ENCODE data around the gene SLC16A5.
A peak's percentile ranks its signal among the peaks of the same experiment; 100 is the strongest.
"Not testable (repeated sequence)": the region's sequence is repeated elsewhere in the genome, so short reads cannot be mapped to it uniquely, and the experiment has no call there.

SLC16A5 gene

GRCh38 chr17:75064867-75065561 is 22.7 kb upstream of the SLC16A5 start:
- DNase-seq: no peak

DNA sequence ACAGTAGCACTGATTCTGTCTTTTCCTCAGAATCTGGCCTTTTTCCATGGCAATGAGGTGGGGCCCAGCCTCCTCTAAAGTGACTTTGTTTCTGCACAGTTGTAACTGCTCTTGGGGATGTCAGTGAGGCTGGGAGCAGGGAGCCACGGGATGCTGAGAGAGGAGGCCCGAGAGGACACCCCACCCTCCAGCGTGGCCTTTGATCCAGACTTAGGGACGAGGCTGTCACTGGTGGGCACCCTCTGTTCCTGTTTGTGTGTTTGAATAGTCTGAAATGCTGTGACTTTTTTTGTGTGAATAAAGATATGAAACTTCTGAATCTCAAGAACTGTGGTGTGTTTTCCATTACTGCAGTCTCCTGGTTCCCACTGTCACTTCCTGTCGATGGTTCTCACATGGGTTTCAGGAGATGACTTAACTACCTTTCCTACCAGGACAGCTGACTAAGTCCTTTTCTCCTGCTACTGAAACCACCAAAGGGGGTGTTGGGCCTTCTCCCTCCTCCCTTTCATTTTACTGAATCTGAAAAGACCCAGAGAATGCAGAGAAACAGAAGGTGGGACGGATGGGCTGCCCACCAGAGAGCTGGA is 22.1 kb upstream of the SLC16A5 start:
- DNase-seq: no peak

DNA sequence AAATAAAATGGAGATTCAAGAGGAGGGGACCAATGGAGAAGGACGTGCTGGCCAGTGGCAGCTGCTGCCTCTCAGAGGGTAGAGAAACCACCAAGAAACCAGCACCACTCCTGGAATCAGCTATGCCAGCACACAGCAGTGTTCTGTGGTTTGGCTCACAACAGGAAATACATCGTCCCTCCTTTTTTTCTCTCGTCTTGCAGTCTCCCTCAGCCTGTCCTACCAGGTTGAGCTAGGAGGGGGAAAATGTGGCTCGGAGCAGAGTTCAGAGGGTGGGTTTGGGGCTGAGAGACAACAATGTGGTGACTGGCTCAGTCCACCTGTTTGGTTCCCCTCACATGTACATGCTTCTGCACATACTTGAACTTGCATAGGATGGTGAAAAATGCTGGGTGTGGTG is 19.9 kb upstream of the SLC16A5 start:
- DNase-seq: no peak

GRCh38 chr17:75068750-75069149 is 19.0 kb upstream of the SLC16A5 start:
- no peak for DNase-seq

GRCh38 chr17:75069783-75070182 is 18.0 kb upstream of the SLC16A5 start:
- peak; percentile 24 for DNase-seq

DNA sequence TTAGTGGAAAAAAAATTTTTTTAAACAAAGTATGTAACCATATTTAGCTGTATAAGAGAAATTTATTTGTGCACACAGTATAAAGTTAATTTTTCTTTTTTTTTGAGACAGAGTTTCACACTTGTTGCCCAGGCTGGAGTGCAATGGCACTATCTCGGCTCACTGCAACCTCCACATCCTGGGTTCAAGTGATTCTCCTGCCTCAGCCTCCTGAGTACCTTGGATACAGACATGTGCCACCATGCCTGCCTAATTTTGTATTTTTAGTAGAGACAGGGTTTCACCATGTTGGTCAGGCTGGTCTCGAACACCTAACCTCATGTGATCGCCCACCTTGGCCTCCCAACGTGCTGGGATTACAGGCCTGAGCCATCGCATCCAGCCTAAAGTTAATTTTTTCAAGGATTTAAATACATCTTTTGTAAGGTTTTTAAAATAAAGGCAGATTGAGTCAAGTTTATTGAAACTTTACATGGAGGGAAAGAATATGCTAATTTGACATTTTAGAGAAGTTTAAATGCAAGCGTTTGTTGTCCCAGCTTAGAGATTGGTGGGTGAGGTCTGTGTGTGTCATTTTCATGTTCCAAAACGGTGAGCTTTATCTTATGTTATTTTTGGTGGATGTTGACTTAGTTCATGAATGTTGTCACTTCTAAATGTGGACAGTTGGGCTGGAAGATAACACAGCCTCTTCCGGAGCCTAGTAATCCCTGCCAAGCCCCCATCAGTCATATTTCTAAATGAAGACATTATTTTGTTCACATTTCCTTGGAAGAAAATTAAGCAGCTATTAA is 16.1 kb upstream of the SLC16A5 start:
- DNase-seq: not testable (repeated sequence)

- DNase-seq: not testable (repeated sequence)
Observed at GRCh38 chr17:75072909-75073308, 14.8 kb upstream of the SLC16A5 start.

DNA sequence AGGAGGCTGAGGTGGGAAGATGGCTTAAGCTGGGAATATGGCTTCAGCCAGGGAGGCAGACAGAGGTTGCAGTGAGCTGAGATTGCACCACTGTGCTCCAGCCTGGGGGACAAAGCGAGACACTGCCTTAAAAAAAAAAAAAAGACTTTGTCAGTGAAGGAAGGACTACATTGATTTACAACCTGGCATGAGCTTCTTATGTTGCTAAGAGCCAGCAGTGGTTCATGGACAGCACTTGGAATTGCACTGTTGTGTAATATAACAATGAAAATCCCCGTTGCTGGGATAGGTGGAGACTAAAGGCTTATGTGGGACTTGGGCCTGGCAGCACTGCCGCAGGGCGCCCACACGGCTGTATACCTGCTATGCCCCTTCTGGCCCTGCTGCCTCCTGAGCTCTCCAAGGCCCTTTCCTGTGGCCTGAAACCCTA is 14.1 kb upstream of the SLC16A5 start:
- DNase-seq: peak; percentile 57

DNA sequence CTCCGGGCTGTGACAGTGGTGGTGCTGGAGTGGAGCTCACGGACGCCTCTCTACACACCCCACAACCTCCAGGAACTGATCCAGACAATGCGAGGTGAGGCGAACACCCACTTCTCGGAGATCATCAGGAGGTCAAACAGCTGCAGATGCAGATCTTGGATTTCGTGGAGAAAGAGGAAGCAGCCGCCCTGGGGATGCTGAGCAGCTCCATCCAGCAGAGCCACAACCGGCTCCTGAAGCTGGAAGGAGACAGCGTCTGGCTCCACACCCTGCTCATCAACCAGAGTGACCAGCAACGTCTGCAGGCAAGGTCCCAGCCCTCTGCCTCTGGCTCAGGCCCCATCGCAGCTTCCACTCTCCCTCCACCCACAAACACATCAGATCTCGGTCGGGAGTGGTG is 13.2 kb upstream of the SLC16A5 start:
- no peak for DNase-seq

DNA sequence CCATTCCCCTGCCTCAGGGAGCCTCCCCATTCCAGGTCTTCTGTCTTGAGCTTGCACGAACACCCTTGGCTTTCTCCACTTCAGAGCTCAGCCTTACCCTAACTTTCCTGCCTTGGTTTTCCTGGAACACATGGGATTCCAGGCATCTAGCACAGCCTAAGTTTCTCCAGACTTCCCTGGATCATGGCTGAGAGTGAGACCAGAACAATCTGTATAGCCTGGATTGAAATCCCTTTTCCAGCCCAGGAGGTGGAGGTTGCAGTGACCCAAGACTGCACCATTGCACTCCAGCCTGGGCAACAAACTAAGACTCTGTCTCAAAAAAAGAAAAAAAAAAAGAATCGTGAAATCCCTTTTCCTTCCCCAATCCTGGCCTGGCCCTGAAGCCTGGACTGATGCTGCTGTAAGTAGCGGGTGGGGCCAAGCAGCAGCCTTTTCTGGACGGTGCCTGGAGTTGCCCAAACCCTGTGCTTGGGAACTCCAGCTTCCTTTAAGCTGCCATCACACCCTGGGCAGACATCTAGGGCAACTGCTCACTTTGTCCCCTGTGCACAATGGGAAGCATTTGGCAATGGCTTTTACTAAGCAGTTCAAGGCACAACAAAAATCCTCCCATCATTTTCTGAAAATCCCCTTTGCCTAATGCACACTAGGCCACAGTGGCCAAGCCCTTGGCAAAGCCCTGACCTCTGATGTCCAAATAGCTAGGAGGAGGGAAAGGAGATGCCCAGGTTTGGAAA is 12.0 kb upstream of the SLC16A5 start:
- DNase-seq: peak; percentile 47

DNA sequence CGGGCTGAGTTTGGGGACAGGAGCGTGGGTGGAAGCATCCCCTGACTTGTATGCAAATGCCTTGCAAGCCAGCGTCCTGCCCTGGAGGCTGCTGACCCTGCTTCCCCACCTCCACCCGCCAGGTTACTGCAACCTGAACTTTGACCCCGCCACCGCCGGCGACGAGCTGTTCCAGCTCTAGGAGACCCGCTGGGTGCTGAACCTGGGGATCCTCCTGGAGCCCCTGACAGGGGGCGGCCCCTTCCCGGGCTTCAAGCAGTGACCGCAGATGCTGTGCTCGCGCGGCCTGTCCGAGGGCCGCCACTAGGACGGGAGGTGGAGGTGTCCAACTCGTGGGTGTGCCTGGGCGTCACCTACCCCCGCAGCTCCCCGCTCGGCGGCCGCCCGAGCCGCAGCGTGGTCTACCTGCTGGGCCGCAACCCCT is 10.7 kb upstream of the SLC16A5 start:
- no peak for DNase-seq

DNA sequence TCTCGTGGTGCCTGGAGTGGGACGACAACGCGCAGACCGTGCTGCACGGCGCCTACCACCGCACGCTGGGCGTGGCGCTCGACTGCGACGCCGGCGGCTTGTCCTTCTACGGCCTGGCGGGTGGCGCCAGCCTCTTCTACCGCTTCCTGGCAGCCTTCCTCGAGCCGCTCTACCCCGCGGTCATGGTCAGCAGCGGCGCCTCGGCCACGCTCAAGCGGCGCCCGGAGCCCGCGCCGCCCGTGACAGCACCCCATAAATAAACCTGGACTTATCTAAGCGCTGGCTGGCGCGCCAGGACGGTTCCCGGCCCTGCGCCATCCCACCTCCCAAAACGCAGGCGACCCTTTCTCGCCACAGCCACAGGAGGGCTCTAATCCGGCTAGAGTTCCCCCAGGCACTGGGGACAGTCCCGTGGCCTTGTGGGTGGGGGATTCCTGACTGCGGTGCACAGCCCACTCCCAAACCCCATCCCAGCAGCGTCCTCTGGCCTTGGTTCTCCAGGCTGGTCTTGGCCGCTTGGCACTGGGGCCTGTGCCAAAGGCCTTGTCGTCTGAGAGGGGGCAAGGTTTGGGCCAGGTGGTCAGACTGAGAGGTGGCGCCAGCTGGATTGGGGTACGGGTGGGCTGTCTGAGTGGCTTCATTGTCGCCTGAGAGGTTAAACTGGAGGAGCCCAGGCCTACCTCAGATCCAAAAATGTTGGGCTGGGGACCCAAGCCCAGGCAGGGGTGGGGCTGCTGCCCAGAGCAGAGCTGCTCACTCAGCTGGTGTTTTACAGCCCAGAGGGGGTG is 10.1 kb upstream of the SLC16A5 start:
- no peak for DNase-seq

DNA sequence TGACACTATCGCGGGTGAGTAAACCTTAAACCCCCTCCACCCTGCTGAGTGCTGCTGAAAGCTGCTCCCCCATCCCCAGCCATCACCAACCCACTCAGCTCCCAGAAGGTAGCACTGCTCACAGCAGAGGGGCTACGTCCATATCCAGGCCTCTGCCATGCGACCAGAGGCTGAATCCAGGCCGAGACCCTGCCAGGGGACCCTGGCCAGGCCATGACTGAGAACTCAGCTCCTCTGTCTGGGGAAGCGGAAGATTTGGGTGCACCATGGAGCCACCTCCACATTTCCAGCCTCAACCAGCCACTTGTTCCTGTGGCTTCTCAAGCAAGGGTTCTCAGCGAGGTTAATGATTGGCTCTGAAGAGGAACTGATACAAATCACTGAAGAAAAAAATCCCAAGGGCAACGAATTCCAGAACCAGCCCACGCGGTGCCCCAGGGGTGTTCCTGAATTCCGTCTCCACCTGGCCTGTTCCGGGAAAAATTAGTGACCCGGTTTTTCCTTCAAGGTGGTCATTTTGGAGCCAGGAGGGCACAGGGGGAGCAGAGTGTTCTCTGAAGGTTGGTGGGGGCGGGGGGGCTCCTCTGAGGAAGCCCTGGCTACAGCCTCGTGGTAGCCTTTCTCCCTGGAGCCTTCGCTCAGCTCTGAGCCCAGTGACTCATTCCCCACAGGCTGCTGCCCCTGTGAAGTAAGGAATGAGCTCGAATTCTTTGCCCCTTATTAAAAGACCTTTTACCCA is 9.3 kb upstream of the SLC16A5 start:
- no peak for DNase-seq

DNA sequence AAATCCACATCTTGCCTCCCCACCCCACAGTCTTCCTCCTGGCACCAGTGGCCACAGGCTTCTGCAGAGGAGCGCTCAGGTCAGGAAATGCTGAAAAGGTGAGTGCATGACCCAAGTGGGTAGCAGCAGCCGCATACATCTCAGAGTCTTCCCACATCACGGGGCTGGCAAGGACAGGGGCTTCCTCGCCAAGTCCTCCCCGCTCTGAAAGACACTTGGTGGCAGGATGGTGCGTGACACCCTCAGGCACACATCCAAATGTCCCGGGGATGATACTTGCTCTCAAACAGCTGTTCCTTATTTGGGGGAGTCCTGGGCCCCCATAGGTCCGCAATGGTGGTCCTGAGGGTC is 8.8 kb upstream of the SLC16A5 start:
- DNase-seq: no peak

DNA sequence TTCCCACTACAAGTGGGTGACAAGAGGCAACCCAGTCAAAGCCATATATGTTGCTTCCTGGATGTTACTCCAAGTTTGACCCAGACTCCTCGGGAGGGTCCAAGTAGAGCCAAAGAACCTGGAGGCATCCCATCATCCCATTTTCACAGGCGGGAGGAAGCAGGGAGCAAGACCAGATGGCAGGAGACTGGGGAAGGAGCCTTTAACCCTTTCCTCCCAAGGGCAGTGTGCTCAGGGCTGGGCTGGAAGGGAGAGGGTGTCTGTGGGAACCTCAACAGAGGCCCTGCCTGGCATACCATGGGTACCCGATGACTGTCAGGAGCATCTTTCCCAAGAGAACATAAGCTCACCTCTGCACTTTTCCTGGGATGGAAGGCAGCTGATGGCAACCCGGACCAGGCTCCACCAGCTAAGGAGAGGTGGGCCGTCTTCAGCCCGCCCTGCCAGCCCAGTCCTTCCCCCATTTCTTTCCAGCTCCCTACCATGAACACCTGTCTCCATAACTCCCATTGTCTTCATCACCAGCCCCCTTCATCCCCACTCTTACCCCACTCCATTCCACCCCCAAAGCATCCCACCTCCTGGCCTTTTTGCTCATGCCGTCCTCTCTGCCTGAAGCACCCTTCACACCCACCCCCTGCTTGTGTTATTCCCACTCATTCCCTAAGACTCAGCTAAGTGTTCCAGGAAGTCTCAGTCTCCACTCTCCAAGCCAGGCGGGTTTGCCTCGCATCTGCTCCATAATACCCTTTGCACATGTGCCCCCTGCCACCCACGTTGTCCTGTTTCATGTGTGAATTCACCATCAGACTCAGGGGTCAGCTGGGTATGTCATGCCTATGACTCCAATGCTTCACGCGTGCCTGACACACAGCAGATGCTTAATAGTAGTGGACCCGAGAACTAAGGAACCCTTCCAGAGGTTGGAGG is 5.9 kb upstream of the SLC16A5 start:
- DNase-seq: peak; percentile 62

DNA sequence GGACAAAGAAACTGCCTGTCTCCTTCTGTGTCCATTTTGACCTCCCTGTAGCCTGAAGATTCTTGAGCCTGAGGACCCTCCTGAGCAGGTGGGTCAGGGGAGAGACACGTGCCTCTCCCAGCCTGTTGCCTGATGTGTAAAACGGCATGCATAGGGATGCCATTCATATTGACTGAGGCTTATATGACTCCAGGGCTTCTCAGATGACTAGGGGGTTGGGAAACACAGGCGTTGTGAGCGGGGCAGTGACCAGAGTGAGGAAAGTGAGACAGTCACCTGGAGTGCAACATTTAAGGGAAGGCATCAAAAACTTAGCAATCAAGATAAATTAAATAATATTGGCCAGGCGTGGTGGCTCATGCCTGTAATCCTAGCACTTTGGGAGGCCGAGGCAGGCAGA is 5.1 kb upstream of the SLC16A5 start:
- DNase-seq: no peak

GRCh38 chr17:75084039-75084660 is 3.6 kb upstream of the SLC16A5 start:
- DNase-seq: no peak

DNA sequence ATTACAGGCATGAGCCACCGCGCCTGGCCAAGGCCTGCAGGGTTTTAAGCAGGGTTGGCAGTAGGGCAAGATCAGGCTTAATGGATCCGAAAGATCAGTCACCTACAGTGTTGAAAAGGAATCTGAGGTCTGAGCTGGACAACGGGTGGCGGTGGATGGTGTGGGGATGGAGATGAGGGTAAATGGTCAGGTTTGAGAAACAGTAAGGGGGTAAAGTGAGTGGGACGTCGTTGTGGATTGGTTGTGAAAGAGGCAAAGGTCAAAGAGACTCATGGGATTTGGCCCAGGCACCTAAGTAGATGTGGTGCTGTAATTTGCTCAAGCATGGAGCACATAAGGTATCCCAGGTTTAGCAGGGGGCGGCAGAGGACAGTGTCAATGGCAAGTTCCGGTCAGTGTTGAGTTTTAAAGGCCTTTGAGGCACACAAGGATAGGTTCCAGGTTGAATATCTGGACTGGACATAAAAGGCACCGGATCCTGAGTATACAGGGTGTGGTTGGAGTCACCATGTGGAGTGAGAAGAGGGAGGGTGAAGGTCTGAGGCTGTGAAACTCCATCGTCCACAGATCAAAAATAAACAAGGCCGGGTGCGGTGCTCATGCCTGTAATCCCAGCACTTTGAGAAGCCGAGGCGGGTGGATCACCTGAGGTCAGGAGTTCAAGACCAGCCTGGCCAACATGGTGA is 1.1 kb upstream of the SLC16A5 start:
- DNase-seq: no peak

GRCh38 chr17:75087182-75087557 is 584 bp upstream of the SLC16A5 start:
- no peak for DNase-seq
